ENCODE data around the gene PRDM4. TPM values are rescaled to one million over a fixed set of nuclear protein-coding genes. Genes with fewer than 3 reads are reported as not detected.

The PRDM4 gene
- total and polyA plus RNA-seq, 2 of the 4 experiments (the other 2 are of a cell fraction), result 20.1 to 26.7 TPM

- Histone ChIP-seq H2AFZ (replicated peaks; ENCODE audit: low read length, poor library complexity) (peak within 1 kb of the TSS; percentile 96), H3K4me1 (ENCODE audit: control insufficient read depth, insufficient read depth, low read length) (0 out of 2 replicates have a peak, but pooled peaks cover 2% of the 10 kb centered on the region), H2BK120ac (ENCODE audit: low read depth, low read length) (peak within 1 kb of the TSS; percentile 45), H3K9me1 (ENCODE audit: insufficient read depth, low read length) (peaks cover 5% of the 10 kb centered on the region), H3K56ac (ENCODE audit: extremely low read depth, insufficient read depth, low read length) (peak within 1 kb of the TSS; percentile 84), H3K4me3 (ENCODE audit: insufficient read depth, low read depth, low read length) (peak within 1 kb of the TSS; percentile 94), H4K8ac (ENCODE audit: low read depth in 2 of 2, low read length in 2 of 2) (peak within 1 kb of the TSS; percentile 88 to 98), H2BK15ac (ENCODE audit: low read depth, low read length) (peak within 1 kb of the TSS; percentile 32; the same call in 2 of the 3 replicates), H4K91ac (ENCODE audit: insufficient read depth, low read depth, low read length) (peak within 1 kb of the TSS; percentile 88), H3K14ac (replicated peaks; ENCODE audit: low read depth, low read length) (peak within 1 kb of the TSS; percentile 91), H2BK20ac (ENCODE audit: low read depth, low read length) (0 out of 2 replicates have a peak within 1 kb of the TSS, but pooled peaks have one; percentile 9), H3K4ac (ENCODE audit: low read depth, low read length) (peak within 1 kb of the TSS; percentile 96), H3K79me1 (ENCODE audit: low read depth in 1 of 2, low read length in 2 of 2) (peaks cover 0 to 25% of the 10 kb centered on the region in 2 experiments; a peak in 2 of 4 replicates), H3K27ac (ENCODE audit: insufficient read depth, low read length) (peak within 1 kb of the TSS; percentile 97), H2AK5ac (ENCODE audit: low read depth, low read length) (peak within 1 kb of the TSS; percentile 96), H2BK5ac (ENCODE audit: low read depth, low read length, poor library complexity, severe bottlenecking) (peak within 1 kb of the TSS; percentile 85), H4K5ac (ENCODE audit: low read depth, low read length) (peak within 1 kb of the TSS; percentile 98), H3K23ac (ENCODE audit: low read depth, low read length) (peak within 1 kb of the TSS; percentile 86), H3K36me3 (ENCODE audit: control insufficient read depth, insufficient read depth, low read length) (peaks cover 12% of the 10 kb centered on the region), H4K20me1 (ENCODE audit: insufficient read depth, low read length) (no peaks in the 10 kb centered on the region), H2AK9ac (replicated peaks; ENCODE audit: low read depth, low read length, poor library complexity) (peak within 1 kb of the TSS; percentile 89), H3K4me2 (ENCODE audit: low read depth, low read length) (peak within 1 kb of the TSS; percentile 99), H3K27me3 (ENCODE audit: control insufficient read depth, insufficient read depth, low read length) (no peaks in the 10 kb centered on the region), H3K18ac (ENCODE audit: low read depth, low read length) (peak within 1 kb of the TSS; percentile 89), H3K9ac (ENCODE audit: low read depth, low read length) (peak within 1 kb of the TSS; percentile 99), H3K9me3 (ENCODE audit: control insufficient read depth, insufficient read depth, low read length) (no peaks in the 10 kb centered on the region)
- ATAC-seq (ENCODE audit: low read depth), result peak; percentile 93
- WGBS, 2 experiments (ENCODE audit: extremely low coverage in 2 of 2, insufficient read length in 1 of 2), result 4% methylated on average over 18 of the region's 51 CpGs; no CpG with 5 or more reads in 1 of the 2 experiments
- BruUV-seq (replicated peaks), result no TSS peak
- dilution Hi-C loops (cut with HindIII; ENCODE audit: low sequenced_read_pairs, unreplicated experiment), result no loop called here
- POLR2A ChIA-PET (ENCODE audit: unreplicated experiment), result no interaction called here
- peak; percentile 94 for DNase-seq
- in situ Hi-C loops (cut with MboI; ENCODE audit: low sequenced_read_pairs), result loop anchor here (25.0 kb wide), 1 partner anchor 827 kb away; the partner anchor contains the start of gene FICD
- intact Hi-C loops (cut with micrococcal nuclease), result no loop called here
- CTCF ChIA-PET, result interaction anchor here (0.6 kb wide), 1 partner anchor 130 kb away, joined by 3 read pairs; no protein-coding TSS in a partner anchor
- TF ChIP-seq SMC3 (IDR thresholded peaks at IDR 0.05; ENCODE audit: low read depth, low read length) (no peak), RFX5 (IDR thresholded peaks at IDR 0.05; ENCODE audit: low read depth, low read length) (no peak), BHLHE40 (IDR thresholded peaks at IDR 0.05; ENCODE audit: low read depth, low read length) (0 out of 2 replicates have a peak, but pooled peaks have one; percentile 14), MXI1 (IDR thresholded peaks at IDR 0.05; ENCODE audit: borderline replicate concordance, low read depth, low read length) (peak; percentile 100), RAD21 (IDR thresholded peaks at IDR 0.05; ENCODE audit: low read length) (no peak), USF2 (IDR thresholded peaks at IDR 0.05; ENCODE audit: low read depth, low read length) (peak; percentile 72), CEBPB (IDR thresholded peaks at IDR 0.05; ENCODE audit: low read depth, low read length) (0 out of 2 replicates have a peak, but pooled peaks have one; percentile 7), MAFK (IDR thresholded peaks at IDR 0.05; ENCODE audit: low read depth, low read length) (no peak), CHD1 (IDR thresholded peaks at IDR 0.05; ENCODE audit: low read depth, low read length) (0 out of 2 replicates have a peak, but pooled peaks have one; percentile 7), RCOR1 (IDR thresholded peaks at IDR 0.05; ENCODE audit: insufficient replicate concordance, low read length) (no peak), CTCF (conservative IDR thresholded peaks at IDR 0.05; ENCODE audit: low read depth, low read length) (no peak), NFE2L2 (IDR thresholded peaks at IDR 0.05; ENCODE audit: low read depth, low read length) (no peak)
Measured at GRCh38 chr12:107685360-107686248, 75.3 kb downstream of the PRDM4 start, which contains the start of gene PWP1. TSS of gene PWP1 (plus strand) at chr12:107685799. CDS start at chr12:107685900, 101 bp downstream.
